ENCODE data around the gene RAB6B.

RAB6B gene

GRCh38 chr3:133863911-133864310 lies 31.8 kb downstream of the RAB6B start:
- no peak for TF ChIP-seq CTCF (IDR thresholded peaks at IDR 0.05; ENCODE audit: control insufficient read depth, insufficient read depth, low read depth, low read length, missing control alignments)
- no peak overlapping the region for H3K4me3 ChIP-seq (ENCODE audit: control insufficient read depth, low read depth, low read length)
- no peak for DNase-seq (ENCODE audit: low read depth)

- no peak overlapping the region for H3K4me3 ChIP-seq (ENCODE audit: control insufficient read depth, low read depth, low read length)
- TF ChIP-seq CTCF (IDR thresholded peaks at IDR 0.05; ENCODE audit: control insufficient read depth, insufficient read depth, low read depth, low read length, missing control alignments) = no peak
- no peak for DNase-seq (ENCODE audit: low read depth)
Measured at GRCh38 chr3:133862161-133862560, 33.5 kb downstream of the RAB6B start.

DNA sequence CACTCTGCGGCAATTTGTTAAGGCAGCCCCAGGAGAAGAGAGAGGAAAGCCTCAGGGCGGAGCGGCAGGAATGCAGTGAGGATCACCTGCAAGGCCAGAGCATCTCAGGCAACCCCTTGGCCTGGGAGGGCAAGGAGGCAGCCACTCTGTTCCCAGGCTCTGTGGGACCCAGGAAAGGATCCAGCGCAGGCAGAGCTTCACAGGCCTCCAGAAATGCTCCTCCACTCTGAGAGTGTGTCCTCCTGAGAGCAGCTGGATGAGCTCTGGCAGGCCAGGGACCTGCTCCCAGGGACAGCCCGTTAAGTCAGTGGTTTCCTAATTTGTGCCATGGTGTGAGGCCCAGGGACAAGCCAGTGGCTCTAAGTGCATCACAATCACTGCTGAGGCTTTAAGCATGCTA lies 35.2 kb downstream of the RAB6B start:
- no peak overlapping the region for H3K4me3 ChIP-seq (ENCODE audit: control insufficient read depth, low read depth, low read length)
- DNase-seq (ENCODE audit: low read depth) = no peak
- no peak for TF ChIP-seq CTCF (IDR thresholded peaks at IDR 0.05; ENCODE audit: control insufficient read depth, insufficient read depth, low read depth, low read length, missing control alignments)

DNA sequence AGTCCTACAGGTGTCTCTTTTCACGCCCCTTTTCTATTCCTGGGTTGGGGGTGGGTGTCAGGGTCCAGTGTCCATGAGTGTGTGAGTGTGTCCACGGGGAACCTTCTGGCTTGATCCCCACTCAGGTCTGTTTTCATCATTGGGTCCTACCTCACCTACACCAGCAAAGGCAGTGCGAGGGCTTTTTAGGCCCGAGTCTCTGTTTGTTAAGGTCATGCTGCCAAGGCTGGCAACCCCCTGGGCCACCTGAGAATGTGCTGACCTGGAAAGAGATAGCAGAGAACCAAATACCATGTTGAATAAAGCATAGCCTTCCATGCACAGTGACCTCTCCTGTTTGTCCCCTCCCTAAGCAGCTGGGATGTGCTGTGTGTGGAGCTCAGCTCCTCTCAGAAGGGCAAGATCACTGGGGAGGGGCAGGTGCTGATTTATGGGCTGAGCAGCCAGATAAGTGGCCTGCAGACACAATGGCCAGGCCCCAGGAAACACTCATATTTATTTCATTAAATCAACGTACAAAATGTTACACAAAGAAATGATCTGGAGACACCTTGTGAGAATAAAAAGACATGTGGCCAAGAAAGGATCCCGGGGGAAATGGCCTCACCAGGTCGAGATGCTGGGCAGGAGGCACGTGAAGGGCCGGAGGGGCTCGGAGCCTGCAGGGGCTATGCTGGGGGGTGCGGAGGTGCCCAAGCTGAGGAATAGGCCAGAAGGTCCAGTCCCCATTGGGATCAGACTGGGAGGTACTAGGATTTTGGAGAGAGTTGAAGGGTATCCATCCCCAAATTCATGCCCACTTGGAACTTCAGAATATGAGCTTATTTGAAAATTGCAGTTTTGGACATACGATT lies 36.1 kb downstream of the RAB6B start:
- DNase-seq (ENCODE audit: low read depth) = no peak
- no peak for TF ChIP-seq CTCF (IDR thresholded peaks at IDR 0.05; ENCODE audit: control insufficient read depth, insufficient read depth, low read depth, low read length, missing control alignments)
- no peak overlapping the region for H3K4me3 ChIP-seq (ENCODE audit: control insufficient read depth, low read depth, low read length)

DNA sequence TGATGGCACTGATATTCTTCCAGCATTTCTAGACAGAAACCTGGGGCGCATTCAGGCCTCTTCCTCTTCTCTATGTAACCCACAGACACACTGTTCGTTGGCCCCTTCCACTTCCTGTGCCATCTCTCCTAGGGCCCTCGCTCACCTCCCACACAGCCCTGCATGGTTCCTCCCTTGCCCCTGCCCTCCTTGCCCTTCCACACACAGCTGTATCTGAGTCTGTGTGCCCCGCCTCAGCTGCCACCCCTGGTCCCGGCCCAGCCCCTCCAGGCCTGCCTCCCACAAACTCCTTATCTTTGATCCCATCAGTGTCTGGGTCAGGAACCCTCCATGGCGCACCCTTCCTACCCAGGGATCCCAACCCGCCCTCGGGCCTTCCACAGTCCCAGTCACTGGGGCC lies 37.9 kb downstream of the RAB6B start:
- no peak for TF ChIP-seq CTCF (IDR thresholded peaks at IDR 0.05; ENCODE audit: control insufficient read depth, insufficient read depth, low read depth, low read length, missing control alignments)
- H3K4me3 ChIP-seq (ENCODE audit: control insufficient read depth, low read depth, low read length) = no peak overlapping the region
- no peak for DNase-seq (ENCODE audit: low read depth)

DNA sequence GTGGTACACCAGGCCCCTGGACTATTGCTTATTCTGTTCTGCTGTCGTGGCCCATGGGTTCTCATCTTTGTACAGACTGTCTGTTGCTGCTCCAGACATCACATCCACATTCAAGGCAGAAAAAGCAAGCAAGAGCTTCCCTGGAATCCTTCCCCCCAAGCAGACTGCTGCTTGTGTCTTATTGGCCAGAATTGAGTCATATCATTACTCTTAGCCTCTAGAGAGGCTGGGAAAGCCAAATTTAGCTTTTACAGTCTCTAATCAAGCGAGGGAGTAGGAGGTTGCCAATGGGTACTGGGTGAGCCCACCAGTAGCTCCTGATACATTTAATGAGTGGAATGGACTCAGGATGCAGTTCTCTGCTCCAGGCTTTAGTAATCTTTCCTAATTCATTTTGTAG lies 39.4 kb downstream of the RAB6B start:
- H3K4me3 ChIP-seq (ENCODE audit: control insufficient read depth, low read depth, low read length) = no peak overlapping the region
- TF ChIP-seq CTCF (IDR thresholded peaks at IDR 0.05; ENCODE audit: control insufficient read depth, insufficient read depth, low read depth, low read length, missing control alignments) = no peak
- no peak for DNase-seq (ENCODE audit: low read depth)

Measured in AG09309 (cell line).